Stomach (tissue), 9 donors: ENCODE data around the gene PPP3R2. TPM values are rescaled to one million over a fixed set of nuclear protein-coding genes. Genes with fewer than 3 reads are reported as not detected.

Source experiments
- DNase-seq, 2 donors: peaks; one replicate each; pipeline versions ENCODE4 v3.0.0 to v3.0.0-alpha.2; 2013 to 2019
- H3K27ac ChIP-seq, 5 donors: fragments of 200-600 bp in 4 of 5; sonication (generic) in 4 of 5; one replicate each; pipeline ENCODE4 v1.5.1; 2013 to 2019; ENCODE audit warnings: mild to moderate bottlenecking in 1 of 5, moderate library complexity in 1 of 5
- H3K27me3 ChIP-seq, 3 donors: fragments of 200-600 bp; sonication (generic); one replicate each; pipeline ENCODE4 v1.5.1; 2017 to 2019; ENCODE audit warnings: mixed run types in 1 of 3
- H3K36me3 ChIP-seq, 4 donors: fragments of 200-600 bp; sonication (generic); 1 replicate in 3 of 4; 2 replicates in 1 of 4; pipeline ENCODE4 v1.5.1; 2016 to 2019
- H3K4me1 ChIP-seq, 4 donors: fragments of 200-600 bp; sonication (generic); one replicate each; pipeline ENCODE4 v1.5.1; 2016 to 2019
- H3K4me3 ChIP-seq, 4 donors: fragments of 200-600 bp; sonication (generic) in 3 of 4; one replicate each; pipeline ENCODE4 v1.5.1; 2016 to 2019; ENCODE audit warnings: mild to moderate bottlenecking in 1 of 4
- H3K9me3 ChIP-seq, 4 donors: fragments of 200-600 bp; sonication (generic); one replicate each; pipeline ENCODE4 v1.5.1; 2016 to 2019
- CTCF ChIP-seq, 7 experiments: fragments of 450-650 bp in 4 of 7; fragments of 200-600 bp in 3 of 7; sonication (generic) in 3 of 7; IDR thresholded peaks; one replicate each; pipeline ENCODE4 v1.5.1; 2016 to 2019; ENCODE audit warnings: antibody characterized with exemption in 7 of 7, control low read depth in 2 of 7, mild to moderate bottlenecking in 1 of 7
- EP300 ChIP-seq: sonication (generic); formaldehyde crosslinking; IDR thresholded peaks from one replicate; pipeline ENCODE4 v1.6.1; 2017; ENCODE audit warnings: antibody characterized with exemption
- POLR2A ChIP-seq, 4 donors: fragments of 450-650 bp; IDR thresholded peaks; one replicate each; pipeline ENCODE4 v1.6.1; 2016; ENCODE audit warnings: antibody characterized with exemption in 4 of 4, control low read depth in 2 of 4, mild to moderate bottlenecking in 1 of 4, moderate library complexity in 1 of 4
- POLR2AphosphoS5 ChIP-seq, 3 donors: sonication (generic); formaldehyde crosslinking; IDR thresholded peaks; one replicate each; pipeline ENCODE4 v1.6.1; 2016; ENCODE audit warnings: antibody characterized with exemption in 3 of 3
- WGBS, 5 donors: extraction: QIAGEN DNeasy Blood & Tissue Kit in 3 of 5; methylation state at CpG; one replicate each; pipeline versions ENCODE4 v1.1.5 to v1.1.7; 2013 to 2018; 5-methylcytosine and 5-hydroxymethylcytosine counted together
- intact Hi-C: fragments of 100-400 bp; cut with DNase I; formaldehyde crosslinking; loops from one replicate; pipeline ENCODE4 v1.15.1; 2023; ENCODE audit warnings: low total_unique reads
- polyA plus RNA-seq, 3 donors: library from polyadenylated mRNA; stranded (reverse); fragments of 200-250 nt; gene quantifications; one replicate each; pipeline ENCODE4 v1.2.3, GENCODE V29; 2013
- total RNA-seq, 5 donors: library from RNA; depleted of rRNA; stranded (reverse); fragments of >200 nt; gene quantifications; one replicate each; pipeline versions ENCODE4 v1.1.0 to v1.2.3, GENCODE V29; 2014 to 2016
- donor health status: healthy with polysubstance abuse.
- donor health status: Bipolar disorder and iron deficiency.
- donor health status: healthy.

The PPP3R2 gene
- total and polyA plus RNA-seq, 8 donors: not detected

- WGBS, 5 donors: 79 to 90% (median 82%) methylated on average over 6 of the region's 6 CpGs
- intact Hi-C loops: no loop called here
- H3K36me3 ChIP-seq: no peaks in the 10 kb centered on the region
- H3K4me1 ChIP-seq: peaks cover 0 to under 1% (median 0%) of the 10 kb centered on the region in 4 donors
- no peaks in the 10 kb centered on the region for H3K27me3 ChIP-seq
- no peak overlapping the region for H3K4me3 ChIP-seq
- no peak overlapping the region for H3K27ac ChIP-seq
- no peaks in the 10 kb centered on the region for H3K9me3 ChIP-seq
- TF ChIP-seq POLR2A (IDR thresholded peaks at IDR 0.05) (no peak), EP300 (no peak), POLR2AphosphoS5 (IDR thresholded peaks at IDR 0.05) (no peak), CTCF (IDR thresholded peaks at IDR 0.05) (no peak)
- no peak for DNase-seq
Observed at GRCh38 chr9:101579711-101580545, 14.8 kb downstream of the PPP3R2 start.

GRCh38 chr9:101578378-101578777, 16.4 kb downstream of the PPP3R2 start:
- no peak for DNase-seq
- H3K4me1 ChIP-seq: peaks cover 0 to 4% (median 0%) of the 10 kb centered on the region in 4 donors
- H3K27ac ChIP-seq: no peak overlapping the region
- no peak overlapping the region for H3K4me3 ChIP-seq
- TF ChIP-seq POLR2AphosphoS5 (IDR thresholded peaks at IDR 0.05): no peak
- H3K9me3 ChIP-seq: no peaks in the 10 kb centered on the region
- H3K27me3 ChIP-seq: no peaks in the 10 kb centered on the region
- intact Hi-C loops: no loop called here
- H3K36me3 ChIP-seq: no peaks in the 10 kb centered on the region
- 67 to 78% (median 75%) methylated on average over 3 of the region's 3 CpGs for WGBS, 5 donors

- H3K4me3 ChIP-seq: no peak overlapping the region
- H3K9me3 ChIP-seq: no peaks in the 10 kb centered on the region
Observed at GRCh38 chr9:101574731-101575333, 19.9 kb downstream of the PPP3R2 start.

GRCh38 chr9:101572316-101572715, 22.5 kb downstream of the PPP3R2 start:
- intact Hi-C loops: no loop called here
- Histone ChIP-seq H3K9me3 (no peaks in the 10 kb centered on the region), H3K4me1 (peaks cover 0 to 8% (median 2%) of the 10 kb centered on the region in 4 donors), H3K27ac (no peak overlapping the region), H3K4me3 (no peak overlapping the region), H3K27me3 (no peaks in the 10 kb centered on the region), H3K36me3 (peaks cover 0 to 33% (median 25%) of the 10 kb centered on the region in 4 donors)
- 27 to 66% (median 53%) methylated on average over 2 of the region's 2 CpGs for WGBS, 5 donors
- TF ChIP-seq CTCF (IDR thresholded peaks at IDR 0.05): no peak
- TF ChIP-seq POLR2AphosphoS5 (IDR thresholded peaks at IDR 0.05): no peak
- no peak for TF ChIP-seq POLR2A (IDR thresholded peaks at IDR 0.05)
- no peak for TF ChIP-seq EP300
- DNase-seq: no peak

More at GRCh38 chr9:101574731-101575333, 19.9 kb downstream of the PPP3R2 start:
- intact Hi-C loops: no loop called here
- TF ChIP-seq EP300 (no peak), POLR2AphosphoS5 (IDR thresholded peaks at IDR 0.05) (no peak), POLR2A (IDR thresholded peaks at IDR 0.05) (no peak), CTCF (IDR thresholded peaks at IDR 0.05) (no peak)
- Histone ChIP-seq H3K27ac (no peak overlapping the region), H3K4me1 (peaks cover 0 to 8% (median 2%) of the 10 kb centered on the region in 4 donors), H3K36me3 (peaks cover 0 to 9% (median 5%) of the 10 kb centered on the region in 4 donors), H3K27me3 (no peaks in the 10 kb centered on the region)
- peak in 1 of 2 donors; percentile 22 for DNase-seq
